Motor neuron (in vitro differentiated cells): ENCODE measurements around the gene ZNF337. TPM values are rescaled to one million over a fixed set of nuclear protein-coding genes. Genes with fewer than 3 reads are reported as not detected.

Experiments
- ATAC-seq, 8 experiments: fragments of 200-7000 bp; cut with Tn5 transposase; replicated peaks in 6 of 8; 2 replicates each; pipeline ENCODE4 v1.8.0; 2021; ENCODE audit warnings: mild to moderate bottlenecking in 8 of 8, moderate library complexity in 8 of 8
- H3K27ac ChIP-seq, 2 donors: fragments of 250-450 bp; sonication (Bioruptor Pico); 2 replicates each; pipeline ENCODE4 v1.9.0; 2021; ENCODE audit warnings: antibody characterized with exemption in 2 of 2, mild to moderate bottlenecking in 2 of 2, moderate library complexity in 1 of 2
- H3K4me1 ChIP-seq, 2 donors: fragments of 250-450 bp; sonication (Bioruptor Pico); replicated peaks in 1 of 2; 2 replicates each; pipeline ENCODE4 v1.6.1; 2021; ENCODE audit warnings: antibody characterized with exemption in 2 of 2, mild to moderate bottlenecking in 2 of 2, moderate library complexity in 1 of 2
- H3K4me3 ChIP-seq, 5 donors: fragments of 250-450 bp; sonication (Bioruptor Pico); 2 replicates each; pipeline ENCODE4 v1.9.0; 2021; ENCODE audit warnings: antibody characterized with exemption in 5 of 5, mild to moderate bottlenecking in 5 of 5, moderate library complexity in 4 of 5
- WGBS, 10 experiments: fragments of 450-650 bp; shearing (Covaris generic); methylation state at CpG; one replicate each; pipeline ENCODE4 v1.0.0; 2022; 5-methylcytosine and 5-hydroxymethylcytosine counted together
- in situ Hi-C, 9 experiments: fragments of 400-800 bp; cut with MboI; loops; one replicate each; pipeline ENCODE4 v1.15.0; 2021; ENCODE audit warnings: low sequenced_read_pairs in 9 of 9, low pct_unique_long_range_greater_than_20kb in 2 of 9; ENCODE audit not compliant: unreplicated experiment in 9 of 9
- total RNA-seq, 8 experiments: library from RNA; unstranded; fragments of 300-600 nt; gene quantifications; 2 replicates each; pipeline versions ENCODE4 v1.2.3 to v1.2.4, GENCODE V29; 2022

ZNF337 gene
- 10 to 100 TPM; 10.0 to 25.0 (median 15.3) TPM for total RNA-seq

DNA sequence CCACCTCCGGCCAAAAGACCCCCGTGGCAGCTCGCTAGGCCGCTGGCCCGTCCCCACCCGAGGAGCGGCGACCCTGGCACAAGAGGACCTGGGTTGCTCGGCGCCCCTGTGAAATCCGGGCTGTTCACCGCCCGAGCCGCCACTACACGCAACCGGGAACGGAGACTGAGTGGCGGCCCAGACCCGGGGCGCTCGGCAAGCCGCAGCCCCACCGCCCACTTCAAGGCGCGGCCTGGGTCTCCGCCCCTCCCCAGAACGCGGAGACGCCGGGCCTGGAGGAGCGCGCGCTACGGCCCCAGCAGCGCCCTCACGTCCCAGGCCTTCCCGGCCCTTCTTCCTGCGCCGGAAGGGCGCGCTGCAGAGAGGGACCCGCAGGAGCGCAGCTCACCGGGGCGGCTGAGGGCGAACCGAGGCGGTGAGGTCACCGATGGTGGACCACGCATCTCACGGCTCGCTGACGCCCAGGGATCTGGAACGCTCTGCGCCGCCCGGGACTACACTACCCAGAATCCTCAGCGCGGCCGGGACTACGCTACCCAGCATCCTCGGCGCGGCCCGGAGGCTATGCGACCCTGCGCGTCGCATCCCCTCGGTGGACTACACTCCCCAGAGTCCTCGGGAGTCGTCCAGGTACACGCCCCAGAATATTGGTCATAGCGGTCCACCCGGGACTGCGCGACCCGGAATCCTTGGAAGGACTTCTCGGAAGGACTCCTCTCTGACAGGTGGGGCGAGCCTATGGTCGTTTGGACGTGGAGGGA, at the start of gene ZNF337:
ZNF337 (minus strand) TSS at position 483 of the 761 bp plus-strand sequence. CDS start 10,436 bp downstream, outside the sequence.
- WGBS, 10 experiments, result 0 to 1% (median 0%) methylated on average over 1 to 20 of the region's 82 CpGs; no CpG with 5 or more reads in 2 of the 10 experiments
- peak; percentile 86 to 98 (median 97) for ATAC-seq
- in situ Hi-C loops, result loop anchor here in 1 of 9 experiments (25.0 kb wide), 1 partner anchor 166 kb away; no protein-coding TSS in a partner anchor
- Histone ChIP-seq H3K4me1 (peaks cover 8 to 13% of the 10 kb centered on the region in 2 donors), H3K27ac (peak within 1 kb of the TSS; percentile 93 to 94), H3K4me3 (peak within 1 kb of the TSS; percentile 56 to 75 (median 68))

DNA sequence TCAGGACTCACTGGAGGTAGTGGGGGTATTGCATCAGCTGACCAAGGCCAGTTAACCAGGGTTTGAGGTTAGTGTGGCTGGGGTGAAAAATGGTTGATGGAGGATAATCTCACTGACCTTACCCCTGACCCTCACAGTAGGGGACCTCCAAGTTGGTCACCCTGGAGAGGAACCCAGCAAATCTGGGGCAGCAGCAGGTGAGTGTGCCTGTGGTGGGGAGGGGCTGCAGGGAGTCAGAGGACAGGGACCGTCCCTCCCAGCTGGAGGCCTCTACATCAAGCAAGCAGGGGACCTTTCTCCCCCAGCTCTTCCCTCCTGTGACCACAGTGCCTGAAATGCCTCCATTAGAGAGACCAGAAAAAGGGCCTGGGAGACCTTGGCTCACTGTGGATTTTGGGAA, 49.1 kb upstream of the ZNF337 start:
- ATAC-seq, result no peak
- no peak overlapping the region for H3K4me3 ChIP-seq
- WGBS, 10 experiments, result no CpG with 5 or more reads among the region's 1 CpG
- in situ Hi-C loops, result loop anchor here in 1 of 9 experiments (25.0 kb wide), 1 partner anchor 108 kb away; no protein-coding TSS in a partner anchor
- no peaks in the 10 kb centered on the region for H3K4me1 ChIP-seq
- H3K27ac ChIP-seq, result no peak overlapping the region

DNA sequence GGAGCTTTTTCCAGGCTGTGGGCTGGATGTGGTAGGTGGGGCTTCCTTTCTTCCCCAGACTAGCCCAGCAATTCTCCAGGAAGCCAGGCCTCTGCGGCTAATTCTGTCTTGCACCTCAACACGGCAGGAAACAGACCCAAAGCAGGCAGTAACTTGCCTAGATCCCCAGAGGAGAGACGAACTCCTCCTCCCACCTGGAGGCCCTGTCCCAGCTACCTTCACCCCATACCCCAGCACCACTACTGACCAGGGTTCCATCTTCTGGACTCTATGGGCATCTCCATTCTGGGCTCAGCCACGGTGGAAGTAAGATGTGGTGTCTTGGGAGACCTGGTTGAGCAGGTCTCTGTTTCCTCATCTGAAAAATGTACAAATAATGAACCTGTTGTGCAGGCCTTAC, 48.4 kb upstream of the ZNF337 start:
- H3K4me1 ChIP-seq, result no peaks in the 10 kb centered on the region
- H3K27ac ChIP-seq, result no peak overlapping the region
- ATAC-seq, result no peak
- in situ Hi-C loops, result loop anchor here in 1 of 9 experiments (25.0 kb wide), 1 partner anchor 108 kb away; no protein-coding TSS in a partner anchor
- WGBS, 10 experiments, result 0 to 80% (median 62%) methylated on average over 1 to 4 of the region's 4 CpGs; no CpG with 5 or more reads in 6 of the 10 experiments
- H3K4me3 ChIP-seq, result no peak overlapping the region

DNA sequence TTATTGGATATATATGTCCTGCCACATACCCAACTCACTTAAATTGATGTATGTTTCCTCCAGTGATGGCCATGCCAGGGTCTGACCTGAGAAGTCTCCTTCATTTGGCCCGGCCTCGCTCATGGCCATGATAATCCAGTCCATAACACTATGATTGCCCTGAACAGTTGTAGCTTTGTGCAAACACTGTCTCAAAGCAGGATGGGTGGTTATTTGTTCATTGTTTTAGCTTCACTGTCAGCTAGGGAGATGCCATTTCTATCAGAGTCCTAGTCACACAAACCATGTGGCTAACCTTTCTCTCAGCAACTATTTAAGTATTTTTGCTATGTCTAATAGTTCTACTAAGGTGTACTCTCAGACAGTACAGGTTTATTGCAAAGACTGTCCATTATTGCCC, 47.6 kb upstream of the ZNF337 start:
- H3K27ac ChIP-seq, result no peak overlapping the region
- 86 to 94% (median 90%) methylated on average over 2 of the region's 2 CpGs; no CpG with 5 or more reads in 7 of the 10 experiments for WGBS, 10 experiments
- no peak overlapping the region for H3K4me3 ChIP-seq
- H3K4me1 ChIP-seq, result no peaks in the 10 kb centered on the region
- no peak for ATAC-seq
- in situ Hi-C loops, result loop anchor here in 1 of 9 experiments (25.0 kb wide), 1 partner anchor 107 kb away; no protein-coding TSS in a partner anchor

DNA sequence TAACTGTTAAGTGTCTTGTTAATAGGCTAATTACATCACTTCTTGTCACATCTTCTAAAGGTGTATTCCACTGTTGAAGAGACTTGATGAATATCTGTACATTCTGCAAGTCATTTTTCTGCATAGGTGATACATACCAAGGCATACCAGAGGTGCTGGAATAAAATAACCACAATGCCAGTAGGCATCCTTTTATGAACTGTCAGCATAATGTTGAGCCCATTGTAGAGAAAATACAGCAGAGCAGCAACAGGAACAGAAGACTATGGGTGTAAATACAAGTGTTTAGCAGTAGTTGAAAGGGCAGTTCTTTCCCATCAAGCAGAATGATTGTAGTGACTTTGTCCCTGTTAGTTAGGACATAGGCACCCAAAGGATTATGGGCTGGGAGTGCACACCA, 44.4 kb upstream of the ZNF337 start:
- H3K27ac ChIP-seq, result no peak overlapping the region
- H3K4me1 ChIP-seq, result no peaks in the 10 kb centered on the region
- no peak for ATAC-seq
- H3K4me3 ChIP-seq, result no peak overlapping the region
- in situ Hi-C loops, result loop anchor here in 1 of 9 experiments (25.0 kb wide), 1 partner anchor 104 kb away; no protein-coding TSS in a partner anchor

DNA sequence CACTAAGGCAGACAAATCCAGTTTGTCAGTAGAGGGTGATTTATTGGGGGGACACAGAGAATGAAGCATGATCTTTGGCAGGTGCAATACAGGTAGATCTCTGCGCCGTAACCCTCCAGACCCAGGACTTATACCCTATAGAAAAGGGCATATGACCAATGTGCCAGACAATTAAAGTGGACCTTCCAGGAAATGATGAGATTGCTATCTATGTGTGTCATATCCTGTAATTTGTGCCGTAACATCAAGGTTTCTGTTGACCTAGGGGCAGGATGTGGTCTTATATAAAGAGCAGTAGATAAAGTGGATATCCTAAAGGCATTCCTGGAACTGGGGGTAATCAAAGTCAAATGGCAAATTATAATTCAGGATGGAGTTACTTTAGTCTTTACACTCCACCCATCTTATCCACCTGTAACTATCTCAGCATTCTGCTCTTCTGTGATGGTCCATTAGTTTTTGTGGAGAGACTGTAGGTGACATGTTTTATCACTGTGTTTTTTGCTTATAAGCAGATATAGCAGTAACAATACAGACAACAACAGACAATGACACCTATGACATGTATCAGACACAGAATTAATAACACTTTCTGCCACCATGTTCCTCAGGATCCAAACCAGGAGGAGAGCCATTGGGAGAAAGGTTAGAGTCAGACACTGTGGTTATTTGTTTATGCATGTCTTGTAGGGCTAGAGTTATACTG, 43.1 kb upstream of the ZNF337 start:
- Histone ChIP-seq H3K27ac (no peak overlapping the region), H3K4me3 (no peak overlapping the region), H3K4me1 (no peaks in the 10 kb centered on the region)
- in situ Hi-C loops, result loop anchor here in 1 of 9 experiments (25.0 kb wide), 1 partner anchor 102 kb away; no protein-coding TSS in a partner anchor
- WGBS, 10 experiments, result 82 to 100% (median 94%) methylated on average over 2 to 3 of the region's 3 CpGs; no CpG with 5 or more reads in 5 of the 10 experiments
- ATAC-seq, result no peak

DNA sequence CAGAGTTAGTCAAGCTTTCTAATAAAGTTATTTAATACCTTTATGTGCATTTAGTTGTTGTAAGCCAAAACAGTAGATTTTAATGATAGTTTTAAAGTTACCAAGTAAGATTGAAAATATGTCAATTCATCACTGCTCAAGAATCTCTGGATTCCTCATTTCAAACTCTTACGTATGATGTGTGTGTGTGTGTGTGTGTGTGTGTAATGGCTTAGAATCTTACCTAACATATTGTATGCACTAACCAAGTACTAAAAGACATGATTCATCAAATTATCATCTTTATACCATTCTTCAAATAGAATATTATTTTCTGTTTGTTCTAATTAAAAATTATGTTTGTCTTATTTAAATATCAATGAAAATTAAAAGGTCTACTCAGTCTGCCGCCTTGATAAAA, 41.5 kb upstream of the ZNF337 start:
- in situ Hi-C loops, result loop anchor here in 1 of 9 experiments (25.0 kb wide), 1 partner anchor 101 kb away; no protein-coding TSS in a partner anchor
- no peak overlapping the region for H3K4me3 ChIP-seq
- no peaks in the 10 kb centered on the region for H3K4me1 ChIP-seq
- no peak for ATAC-seq
- 70 to 100% (median 100%) methylated on average over 1 to 2 of the region's 2 CpGs; no CpG with 5 or more reads in 1 of the 10 experiments for WGBS, 10 experiments
- no peak overlapping the region for H3K27ac ChIP-seq

DNA sequence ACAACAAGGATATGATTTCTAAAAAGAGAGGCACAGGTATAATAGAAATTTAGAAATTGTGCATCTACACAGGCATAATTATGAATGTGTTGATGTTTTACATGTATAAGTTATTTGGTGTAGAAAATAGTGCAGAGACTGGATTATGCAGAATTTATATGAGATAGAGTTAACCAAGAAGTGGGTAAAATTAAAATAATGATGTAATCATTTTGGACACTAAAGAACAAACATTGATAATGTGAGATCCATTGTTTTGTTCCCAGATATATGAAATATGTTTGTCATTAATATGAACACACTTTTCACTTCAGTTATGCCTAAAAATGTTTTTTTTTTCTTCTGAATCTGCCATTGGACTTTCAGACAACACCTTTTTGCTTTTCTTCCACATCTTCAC, 37.2 kb upstream of the ZNF337 start:
- Histone ChIP-seq H3K27ac (no peak overlapping the region), H3K4me1 (no peaks in the 10 kb centered on the region), H3K4me3 (no peak overlapping the region)
- in situ Hi-C loops, result loop anchor here in 1 of 9 experiments (25.0 kb wide), 1 partner anchor 97 kb away; no protein-coding TSS in a partner anchor
- ATAC-seq, result no peak

DNA sequence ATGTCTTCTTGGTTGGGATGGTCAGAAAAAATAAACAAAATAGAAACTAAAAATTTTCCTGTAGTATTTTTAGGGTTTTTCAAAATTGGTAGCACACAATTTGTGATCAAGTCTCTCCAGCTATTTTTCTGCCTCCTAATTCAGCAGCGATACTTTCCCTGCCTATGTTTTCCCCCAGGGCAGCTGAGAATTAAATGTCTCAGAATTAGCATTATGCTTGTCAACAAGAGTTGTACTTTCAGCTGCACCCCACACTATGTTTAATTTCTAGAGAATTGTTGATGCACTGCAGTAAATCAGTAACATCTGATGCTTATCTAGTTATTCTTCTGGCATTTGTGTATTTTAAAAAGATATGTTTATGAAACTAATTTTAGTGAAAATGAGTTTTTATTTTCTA, 34.2 kb upstream of the ZNF337 start:
- Histone ChIP-seq H3K27ac (no peak overlapping the region), H3K4me3 (no peak overlapping the region), H3K4me1 (no peaks in the 10 kb centered on the region)
- 0 to 100% (median 67%) methylated on average over 1 of the region's 1 CpG; no CpG with 5 or more reads in 1 of the 10 experiments for whole genome bisulfite sequencing, 10 experiments
- ATAC-seq, result peak in 3 of 8 experiments; percentile 56 to 92 (median 60)
- in situ Hi-C loops, result loop anchor here in 1 of 9 experiments (25.0 kb wide), 1 partner anchor 94 kb away; no protein-coding TSS in a partner anchor

DNA sequence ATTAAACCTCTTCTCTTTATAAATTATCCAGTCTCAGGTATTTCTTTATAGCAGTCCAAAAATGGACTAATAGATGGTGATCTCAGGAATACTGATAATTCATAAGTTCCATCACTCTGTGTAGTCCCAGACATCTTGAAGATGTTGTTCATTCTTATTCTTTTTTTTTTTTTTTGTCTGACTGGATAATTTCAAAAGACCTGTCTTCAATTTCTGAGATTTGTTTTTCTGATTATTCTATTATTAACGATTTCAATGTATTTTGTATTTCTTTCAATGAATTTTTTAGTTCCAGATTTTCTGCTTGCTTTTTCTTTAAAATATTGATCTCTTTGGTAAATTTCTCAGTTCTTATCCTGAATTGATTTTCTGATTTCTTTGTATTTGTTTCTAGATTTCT, 29.7 kb upstream of the ZNF337 start:
- 1 to 86% (median 67%) methylated on average over 1 of the region's 1 CpG for WGBS, 10 experiments
- Histone ChIP-seq H3K27ac (no peak overlapping the region), H3K4me3 (no peak overlapping the region), H3K4me1 (no peaks in the 10 kb centered on the region)
- ATAC-seq, result no peak
- in situ Hi-C loops, result loop anchor here in 1 of 9 experiments (25.0 kb wide), 1 partner anchor 89 kb away; no protein-coding TSS in a partner anchor

DNA sequence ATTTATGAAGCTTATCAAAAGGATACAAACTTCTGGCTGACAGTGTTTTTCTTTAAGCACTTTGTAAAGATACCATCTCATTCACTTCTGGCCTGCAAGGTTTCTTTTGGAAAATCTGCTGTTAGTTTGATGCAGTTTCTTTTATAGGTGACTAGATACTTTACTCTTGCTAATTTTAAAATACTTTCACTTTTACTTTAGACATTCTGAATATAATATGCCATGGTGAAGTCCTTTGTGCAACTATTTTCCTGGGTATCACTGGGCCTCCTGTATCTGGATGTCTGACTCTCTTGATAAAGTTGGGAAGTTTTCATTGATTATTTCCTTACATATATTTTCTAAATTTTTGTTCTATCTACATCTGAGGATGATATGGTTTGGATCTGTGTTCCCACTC, 29.0 kb upstream of the ZNF337 start:
- in situ Hi-C loops, result loop anchor here in 1 of 9 experiments (25.0 kb wide), 1 partner anchor 88 kb away; no protein-coding TSS in a partner anchor
- H3K27ac ChIP-seq, result no peak overlapping the region
- ATAC-seq, result peak in 1 of 8 experiments; percentile 36
- no peak overlapping the region for H3K4me3 ChIP-seq
- no peaks in the 10 kb centered on the region for H3K4me1 ChIP-seq

DNA sequence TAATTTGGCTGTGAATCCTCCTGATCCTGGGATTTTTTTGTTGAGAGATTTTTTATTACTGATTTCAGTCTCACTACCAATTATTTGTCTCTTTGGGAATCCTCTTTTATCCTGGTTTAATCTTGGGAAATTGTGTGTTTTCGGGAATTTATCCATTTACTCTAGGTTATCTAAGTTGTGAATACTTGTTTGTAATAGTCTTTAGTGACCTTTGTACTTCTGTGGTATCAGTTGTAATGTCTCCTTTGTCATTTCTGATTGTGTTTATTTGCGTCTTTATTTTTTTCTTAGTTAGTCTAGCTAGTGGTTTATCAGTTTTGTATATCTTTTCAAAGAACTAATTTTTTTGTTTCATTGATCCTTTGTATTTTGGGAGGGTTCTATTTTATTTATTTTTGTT, 27.3 kb upstream of the ZNF337 start:
- 44 to 100% (median 81%) methylated on average over 1 to 2 of the region's 2 CpGs for WGBS, 10 experiments
- Histone ChIP-seq H3K27ac (no peak overlapping the region), H3K4me1 (peaks cover 0 to 3% of the 10 kb centered on the region in 2 donors), H3K4me3 (no peak overlapping the region)
- ATAC-seq, result no peak
- in situ Hi-C loops, result no loop called here

DNA sequence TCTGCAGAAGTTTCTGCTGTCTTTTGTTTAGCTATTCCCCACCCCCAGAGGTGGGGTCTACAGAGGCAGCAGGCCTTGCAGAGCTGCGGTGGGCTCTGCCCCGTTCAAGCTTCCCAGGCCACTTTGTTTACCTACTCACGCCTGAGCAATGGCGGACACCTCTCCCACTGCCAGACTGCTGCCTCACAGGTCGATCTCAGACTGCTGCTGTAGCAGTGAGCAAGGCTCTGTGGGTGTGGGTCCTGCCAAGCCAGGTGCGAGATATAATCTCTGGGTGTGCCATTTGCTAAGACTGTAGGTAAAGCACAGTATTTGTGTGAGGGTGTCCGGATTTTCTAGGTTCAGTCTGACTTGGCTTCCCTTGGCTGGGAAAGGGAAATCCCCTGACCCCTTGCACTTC, 23.6 kb upstream of the ZNF337 start:
- ATAC-seq, result no peak
- H3K4me3 ChIP-seq, result no peak overlapping the region
- peaks cover 0 to 6% of the 10 kb centered on the region in 2 donors for H3K4me1 ChIP-seq
- H3K27ac ChIP-seq, result no peak overlapping the region
- in situ Hi-C loops, result no loop called here
- WGBS, 10 experiments, result 60 to 100% (median 88%) methylated on average over 1 to 5 of the region's 7 CpGs; no CpG with 5 or more reads in 5 of the 10 experiments
